NCI-H345 (cell line): ENCODE measurements around the gene LRRC53.

Source experiments
- DNase-seq: peaks from one replicate; lab custom pipeline; 2025; lab: John Stamatoyannopoulos, UW

LRRC53 gene, protein sequence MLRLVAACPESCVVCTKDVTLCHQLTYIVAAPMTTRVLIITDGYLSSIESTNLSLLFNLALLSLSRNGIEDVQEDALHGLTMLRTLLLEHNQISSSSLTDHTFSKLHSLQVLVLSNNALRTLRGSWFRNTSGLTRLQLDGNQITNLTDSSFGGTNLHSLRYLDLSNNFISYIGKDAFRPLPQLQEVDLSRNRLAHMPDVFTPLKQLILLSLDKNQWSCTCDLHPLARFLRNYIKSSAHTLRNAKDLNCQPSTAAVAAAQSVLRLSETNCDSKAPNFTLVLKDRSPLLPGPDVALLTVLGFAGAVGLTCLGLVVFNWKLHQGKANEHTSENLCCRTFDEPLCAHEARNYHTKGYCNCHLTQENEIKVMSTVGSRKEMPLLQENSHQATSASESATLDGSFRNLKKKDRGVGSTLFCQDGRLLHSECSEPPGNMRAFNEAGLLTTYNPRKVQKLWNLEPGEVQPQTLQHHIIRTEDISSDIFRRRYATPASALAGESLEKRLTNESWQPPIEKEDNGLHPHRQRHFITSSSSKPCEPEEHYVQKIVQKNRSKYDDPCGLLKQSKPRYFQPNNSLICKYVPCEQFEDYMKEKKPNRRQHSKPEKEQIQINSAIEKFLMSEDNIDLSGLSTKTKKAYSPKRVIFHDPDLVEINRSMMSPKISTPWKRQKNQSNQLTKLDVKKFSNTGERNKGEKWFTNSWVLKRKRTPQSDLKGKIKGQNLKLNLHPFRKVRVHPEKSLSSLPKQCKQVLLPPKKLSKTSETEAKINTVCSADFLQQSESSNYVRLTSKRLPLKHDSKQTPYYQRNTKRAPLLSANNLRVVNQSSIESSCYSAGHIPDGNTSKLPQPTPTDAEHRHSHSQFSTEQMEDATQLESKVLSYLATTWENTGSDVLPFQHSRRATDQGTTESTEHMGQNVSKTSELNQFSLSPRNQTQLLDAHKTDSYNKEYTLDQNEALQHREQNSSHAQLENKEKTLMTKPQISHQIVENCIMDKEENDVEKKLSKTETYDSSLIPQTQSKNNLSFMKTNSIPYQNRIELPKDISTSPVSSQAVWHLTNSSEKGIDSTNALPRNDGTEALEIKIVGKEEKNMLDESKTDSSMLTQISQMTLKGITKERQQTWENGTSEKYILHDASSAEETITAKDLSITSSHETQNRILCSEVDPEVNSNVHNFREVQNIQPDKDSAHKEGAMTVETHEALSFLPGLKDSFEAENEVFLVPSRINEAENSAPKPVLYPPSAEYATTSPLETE

DNA sequence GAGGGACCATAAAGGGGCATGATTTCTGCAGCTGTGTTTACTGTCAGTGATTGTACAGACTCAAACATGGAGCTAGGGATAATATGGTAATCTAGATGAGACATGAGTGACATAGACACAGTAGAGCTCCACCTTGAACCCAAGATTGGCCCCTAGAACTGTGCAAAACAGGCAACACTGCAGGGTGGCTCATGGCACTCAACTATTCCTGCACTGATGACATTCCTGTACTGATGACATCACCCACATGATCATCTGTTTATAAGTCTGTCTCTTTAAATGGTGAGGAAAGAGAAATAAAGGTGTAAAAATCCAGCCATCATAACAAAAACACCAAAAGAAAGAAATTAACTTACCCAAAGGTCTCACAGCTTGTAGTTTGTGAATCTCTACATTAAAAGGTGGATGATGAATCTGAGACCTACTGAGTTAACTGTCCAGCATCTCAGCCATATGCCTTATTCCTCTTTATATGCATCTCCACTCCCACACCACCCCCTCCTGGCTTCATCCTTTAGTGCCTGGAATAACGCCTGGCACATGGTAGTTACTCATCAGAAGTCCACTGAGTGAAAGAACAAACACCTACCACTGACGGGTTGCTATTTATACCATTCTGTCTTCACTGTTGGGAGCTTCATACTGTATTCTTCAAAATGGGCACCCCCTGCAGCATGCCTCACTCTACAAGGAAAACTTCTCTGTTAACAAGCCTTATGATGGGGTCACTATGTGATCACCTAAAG is at the start of gene LRRC53:
TSS of gene LRRC53 (minus strand) at position 442 of the 746 bp plus-strand sequence. CDS start 29,262 bp downstream, outside the sequence.
- DNase-seq: no peak

DNA sequence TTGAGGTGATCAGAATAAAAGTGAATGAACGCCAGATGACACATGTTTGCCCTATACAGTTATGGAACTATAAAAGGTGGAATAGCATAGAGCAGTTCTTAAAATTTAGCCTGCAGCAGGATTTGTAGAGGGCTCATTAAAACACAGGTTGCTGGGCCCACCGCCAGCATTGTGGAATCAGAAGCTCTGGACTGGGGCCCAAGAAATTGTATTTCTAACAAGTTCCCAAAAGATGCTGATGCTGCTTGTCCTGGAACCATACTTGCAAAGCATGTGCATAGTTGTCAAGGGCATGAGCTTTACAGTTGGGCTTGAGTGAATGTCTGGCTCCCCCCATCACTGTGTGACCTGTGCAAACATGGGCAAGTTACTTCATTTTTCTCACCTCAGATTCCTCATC is 37.5 kb upstream of the LRRC53 start:
- no peak for DNase-seq

DNA sequence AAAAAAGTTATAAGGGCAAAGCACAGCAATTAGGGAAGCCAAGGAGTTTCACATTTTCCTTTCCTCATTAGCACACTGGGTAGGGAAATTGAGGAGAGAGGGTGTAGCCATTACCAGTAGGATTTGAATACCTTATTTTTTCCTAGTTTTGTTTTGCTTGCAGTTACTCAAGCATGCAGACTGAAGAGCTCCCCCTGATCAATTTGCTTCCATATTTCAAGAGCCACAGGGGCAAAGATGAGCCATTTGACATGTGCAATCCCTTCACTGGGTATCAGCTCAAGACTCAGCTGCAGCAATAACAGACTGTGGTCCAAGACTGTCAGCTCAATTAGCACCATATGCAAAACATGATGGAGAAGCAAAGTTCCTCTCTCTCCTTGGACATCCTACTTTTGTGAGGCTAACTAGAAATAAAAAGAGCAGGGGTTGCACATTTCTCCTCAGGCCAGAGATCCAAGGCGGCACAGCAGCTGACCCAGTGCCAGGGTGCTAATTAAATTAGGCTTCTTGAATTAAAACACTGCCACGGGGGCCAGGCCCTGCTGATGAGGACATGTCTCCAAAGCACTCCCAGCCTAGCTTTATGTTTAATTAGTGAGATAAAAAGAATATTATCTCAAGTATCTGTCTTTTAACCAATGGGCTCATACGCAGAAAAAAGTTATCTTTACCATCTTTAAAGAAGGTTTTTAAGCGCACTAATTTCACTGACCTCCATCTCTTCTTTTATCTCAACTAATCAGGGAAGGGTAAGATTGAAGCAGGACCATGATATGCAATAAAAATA is 36.7 kb upstream of the LRRC53 start:
- no peak for DNase-seq

- no peak for DNase-seq
These were observed 33.4 kb upstream of the LRRC53 start for GRCh38 chr1:74545821-74546220.

DNA sequence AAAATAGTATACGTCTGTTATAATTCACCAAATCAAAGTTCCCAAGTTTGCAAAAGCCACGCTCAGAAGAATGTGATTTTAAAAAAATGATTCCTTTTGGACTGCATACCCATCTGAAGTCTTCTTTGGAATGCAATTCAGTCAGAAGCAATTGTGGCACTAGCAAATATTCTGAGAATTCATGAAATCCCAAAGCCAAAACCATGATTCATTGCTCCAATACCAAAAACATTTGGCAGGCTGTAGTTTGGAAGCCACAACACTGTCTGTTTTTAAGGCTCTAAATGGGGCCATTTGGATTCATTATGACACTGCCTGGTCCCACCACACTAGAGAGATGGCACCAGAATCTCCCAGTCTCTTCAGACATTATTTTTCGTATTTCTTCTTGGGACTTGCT is 21.8 kb upstream of the LRRC53 start:
- no peak for DNase-seq

DNA sequence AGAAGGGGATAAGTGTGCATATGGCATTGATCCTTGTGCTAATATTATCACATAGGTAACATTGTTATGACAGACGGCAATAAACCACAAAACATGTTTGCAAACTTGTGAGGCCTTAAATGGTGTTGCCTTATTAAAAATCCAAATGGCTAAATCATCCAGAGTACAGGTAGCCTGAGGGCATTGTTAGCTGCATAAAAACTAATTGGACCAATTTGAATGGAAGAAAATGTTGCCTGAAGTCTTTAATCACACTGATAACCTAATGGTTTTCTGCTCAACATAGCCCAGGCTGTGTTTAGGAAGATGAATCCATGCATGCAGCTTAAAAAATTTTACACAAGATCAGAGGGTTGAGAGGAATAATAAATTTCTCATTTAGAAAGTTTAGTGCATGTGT is 19.4 kb upstream of the LRRC53 start:
- DNase-seq: no peak

GRCh38 chr1:74530892-74531291 is 18.5 kb upstream of the LRRC53 start:
- no peak for DNase-seq

- DNase-seq: no peak
These were observed 15.7 kb upstream of the LRRC53 start for GRCh38 chr1:74528123-74528522.

DNA sequence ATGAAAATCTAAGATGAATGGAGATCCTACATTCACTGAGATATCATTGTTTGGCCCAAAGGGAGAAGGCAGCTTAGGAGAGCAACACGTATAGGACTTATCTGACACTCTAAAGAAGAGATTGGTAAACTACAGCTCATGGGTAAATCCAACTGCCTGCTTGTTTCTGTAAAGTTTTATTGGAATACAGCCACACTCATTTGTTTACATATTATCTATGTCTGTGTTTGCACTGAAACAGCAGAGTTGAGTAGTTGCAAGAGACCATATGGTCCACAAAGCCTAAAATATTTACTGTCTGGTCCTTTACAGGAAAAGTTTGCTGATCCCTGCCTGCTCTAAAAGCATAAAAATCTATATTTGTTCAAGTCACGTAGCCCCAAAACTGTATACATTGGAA is 14.3 kb upstream of the LRRC53 start:
- peak; percentile 55 for DNase-seq

DNA sequence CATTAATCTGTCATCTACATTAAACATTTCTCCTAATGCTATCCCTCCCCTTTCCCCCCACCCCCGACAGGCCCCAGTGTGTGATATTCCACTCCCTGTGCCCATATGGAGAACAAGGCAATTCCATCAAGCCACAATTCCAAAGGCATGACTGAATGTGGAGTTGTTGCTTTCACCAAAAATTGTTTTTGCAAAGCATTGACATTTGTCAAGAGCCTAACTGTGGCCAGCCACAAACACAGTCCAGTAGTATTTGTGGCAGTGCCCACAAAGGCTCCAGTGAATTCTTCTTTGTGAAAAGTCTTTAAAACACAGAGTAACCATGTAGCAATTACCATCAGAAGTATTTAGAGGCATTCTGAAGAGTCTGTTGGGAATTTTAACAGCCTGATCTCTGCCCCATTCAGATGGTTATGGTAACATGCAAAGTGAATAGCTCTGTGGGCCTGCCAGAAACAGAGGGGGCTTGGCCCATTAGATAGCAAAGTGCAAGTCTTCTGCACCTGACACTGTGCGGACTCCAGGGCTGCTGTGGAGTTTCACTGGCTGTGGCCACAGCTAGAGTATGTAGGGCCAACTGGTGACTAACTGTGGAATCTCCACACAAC is 11.6 kb upstream of the LRRC53 start:
- DNase-seq: no peak

DNA sequence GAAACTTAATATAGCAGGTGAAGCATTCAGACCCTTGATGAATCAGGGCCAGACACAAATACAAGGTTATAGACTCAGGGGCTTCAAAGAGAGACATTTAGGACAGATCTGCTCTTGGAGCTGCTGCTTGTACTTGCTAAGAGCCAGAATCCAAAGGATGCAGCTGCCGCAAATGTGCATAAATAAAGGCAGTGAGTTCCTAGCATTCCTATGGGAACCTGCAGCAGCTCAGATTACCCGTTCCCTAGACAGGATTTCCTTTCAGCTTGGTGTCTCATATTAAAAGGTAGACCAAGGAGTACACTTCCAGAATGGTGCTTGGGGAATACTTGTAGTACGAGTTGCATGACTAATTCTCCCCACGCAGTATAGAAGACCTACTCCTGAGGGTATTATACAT is 9.7 kb upstream of the LRRC53 start:
- DNase-seq: no peak

GRCh38 chr1:74517599-74518051 is 5.2 kb upstream of the LRRC53 start:
- DNase-seq: no peak

GRCh38 chr1:74513411-74514300 is 1.2 kb upstream of the LRRC53 start:
- no peak for DNase-seq

DNA sequence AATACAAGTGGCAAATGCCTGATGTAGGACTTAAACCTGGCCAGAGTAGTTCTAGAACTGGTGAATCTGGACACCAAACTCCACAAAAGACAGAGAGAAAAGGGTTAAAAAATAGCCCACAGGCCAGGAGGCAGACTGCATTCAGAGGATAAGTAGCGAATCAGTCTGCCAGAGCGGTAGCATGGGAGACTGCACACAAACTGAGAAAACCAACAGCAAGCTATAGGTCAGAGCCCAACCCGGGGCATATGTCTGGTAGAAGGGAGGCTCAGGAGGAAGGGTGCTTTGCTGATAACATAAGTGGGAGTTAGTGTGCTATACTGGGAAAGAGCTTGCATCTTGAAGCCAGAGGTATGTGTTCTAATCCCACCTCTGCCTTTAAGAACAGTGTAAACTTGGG is 4.0 kb downstream of the LRRC53 start:
- no peak for DNase-seq

DNA sequence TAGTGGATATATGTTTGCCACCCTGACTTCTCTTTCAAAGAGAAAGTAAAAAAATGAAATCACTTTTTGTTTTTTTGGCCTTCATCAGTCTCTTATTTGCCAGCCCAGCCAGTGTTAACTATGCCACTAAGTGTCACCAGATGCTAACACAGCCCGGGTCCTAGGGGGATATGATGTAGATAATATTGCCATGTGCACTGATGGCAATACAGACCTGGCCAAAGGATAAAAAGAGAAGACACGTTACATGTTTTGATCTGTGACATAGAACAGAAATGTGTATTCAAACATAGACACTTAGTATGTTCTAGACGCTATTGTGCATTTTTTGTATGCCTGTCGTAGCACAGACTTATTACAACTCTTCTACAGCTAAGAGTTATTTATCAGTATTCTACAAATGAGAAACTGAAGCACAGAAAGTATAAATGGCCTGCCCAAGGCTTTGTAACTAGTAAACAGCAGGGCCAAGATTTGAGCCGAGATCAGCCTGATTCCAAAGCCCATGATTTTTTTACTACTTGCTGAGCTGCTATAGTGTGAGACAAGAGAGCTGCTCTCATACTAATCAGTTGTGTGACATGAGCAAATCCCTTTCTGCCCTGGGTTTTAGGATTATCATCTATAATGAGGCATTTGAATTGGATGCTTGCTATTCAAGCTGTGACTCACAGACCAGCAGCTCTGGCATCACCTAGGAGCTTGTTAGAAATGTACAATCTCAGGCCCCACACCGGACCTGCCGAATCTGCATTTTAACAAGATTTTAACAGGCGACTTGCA is 6.3 kb downstream of the LRRC53 start:
- peak; percentile 19 for DNase-seq

- peak; percentile 91 for DNase-seq
These were observed 7.4 kb downstream of the LRRC53 start for GRCh38 chr1:74504933-74505512.

GRCh38 chr1:74504125-74504932 is 8.1 kb downstream of the LRRC53 start:
- peak; percentile 86 for DNase-seq
